GM12878 (cell line): ENCODE measurements around the gene ARID4B. TPM values are rescaled to one million over a fixed set of nuclear protein-coding genes. Genes with fewer than 3 reads are reported as not detected.

Experiments used
- CHD2 ChIP-seq: IDR thresholded peaks from 2 replicates; pipeline ENCODE4 v1.6.1; 2011; ENCODE audit warnings: low read depth, low read length, improper control_type of control experiment, borderline replicate concordance
- IKZF1 ChIP-seq: fragments of 450-650 bp; conservative IDR thresholded peaks from 2 replicates; pipeline ENCODE4 v1.6.1; 2017; ENCODE audit warnings: antibody characterized with exemption, mild to moderate bottlenecking
- SREBF2 ChIP-seq: IDR thresholded peaks from 2 replicates; pipeline ENCODE4 v1.6.1; 2012; ENCODE audit warnings: mild to moderate bottlenecking, low read length
- STAT1 ChIP-seq: fragments of 450-650 bp; conservative IDR thresholded peaks from 2 replicates; pipeline ENCODE4 v1.6.1; 2014; ENCODE audit warnings: antibody characterized with exemption, mild to moderate bottlenecking
- ZBTB40 ChIP-seq: fragments of 450-650 bp; IDR thresholded peaks from 2 replicates; pipeline ENCODE4 v1.6.1; 2016; ENCODE audit warnings: mild to moderate bottlenecking, moderate library complexity, borderline replicate concordance
- polyA plus RNA-seq, 11 experiments: library from polyadenylated mRNA; depleted of rRNA in 4 of 11; unstranded in 6 of 11; stranded (reverse) in 5 of 11; fragments of >200 nt; fragmentation: Nextera tagmentation in 4 of 11; fragmentation: Illumina TruSeq in 1 of 11; extraction: Ambion mirVana in 4 of 11; extraction: Trizol in 1 of 11; gene quantifications; 1 replicate in 1 of 11; 2 replicates in 10 of 11; pipeline versions ENCODE4 v1.2.1 to v1.2.3, GENCODE V29; 2011 to 2016; ENCODE audit warnings: inconsistent platforms in 2 of 11, missing spikeins in 2 of 11, low read depth in 1 of 11
- total RNA-seq, 4 experiments: library from RNA; depleted of rRNA in 3 of 4; stranded (reverse); fragments of >200 nt in 3 of 4; fragmentation: Illumina TruSeq in 1 of 4; extraction: Trizol in 1 of 4; gene quantifications; 2 replicates each; pipeline versions ENCODE4 v1.2.1 to v1.2.3, GENCODE V29; 2013 to 2021
- TF ChIP-seq, protein P1 (sequence below): IDR thresholded peaks from 2 replicates; pipeline ENCODE4 v1.6.1; 2012; ENCODE audit warnings: mild to moderate bottlenecking, low read depth, low read length

ARID4B gene
- total and polyA plus RNA-seq, 10 of the 15 experiments (the other 5 are each of a cell fraction or from before 2014, with no cell fraction given): 13.6 to 39.1 (median 28.0) TPM

DNA sequence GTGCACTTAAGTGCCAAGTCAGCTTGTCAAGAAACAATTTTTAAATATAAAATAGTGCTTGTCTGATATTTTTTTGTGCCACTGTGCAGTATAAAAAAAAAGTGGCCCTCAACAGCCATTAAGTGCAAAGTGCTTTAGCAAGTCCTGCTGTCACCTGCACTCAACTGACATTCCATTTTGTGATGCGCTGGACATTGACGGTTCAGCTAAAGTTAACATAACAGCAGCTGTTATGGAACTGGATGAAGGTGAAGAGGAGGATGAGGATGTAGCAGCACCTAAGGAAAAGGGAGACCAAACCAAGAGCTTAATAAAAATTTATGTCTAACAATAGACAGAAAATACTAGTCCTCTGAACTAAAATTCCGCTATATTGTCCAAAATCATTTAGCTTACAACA lies 159.6 kb downstream of the ARID4B start (continued):
- TF ChIP-seq, protein P1, sequence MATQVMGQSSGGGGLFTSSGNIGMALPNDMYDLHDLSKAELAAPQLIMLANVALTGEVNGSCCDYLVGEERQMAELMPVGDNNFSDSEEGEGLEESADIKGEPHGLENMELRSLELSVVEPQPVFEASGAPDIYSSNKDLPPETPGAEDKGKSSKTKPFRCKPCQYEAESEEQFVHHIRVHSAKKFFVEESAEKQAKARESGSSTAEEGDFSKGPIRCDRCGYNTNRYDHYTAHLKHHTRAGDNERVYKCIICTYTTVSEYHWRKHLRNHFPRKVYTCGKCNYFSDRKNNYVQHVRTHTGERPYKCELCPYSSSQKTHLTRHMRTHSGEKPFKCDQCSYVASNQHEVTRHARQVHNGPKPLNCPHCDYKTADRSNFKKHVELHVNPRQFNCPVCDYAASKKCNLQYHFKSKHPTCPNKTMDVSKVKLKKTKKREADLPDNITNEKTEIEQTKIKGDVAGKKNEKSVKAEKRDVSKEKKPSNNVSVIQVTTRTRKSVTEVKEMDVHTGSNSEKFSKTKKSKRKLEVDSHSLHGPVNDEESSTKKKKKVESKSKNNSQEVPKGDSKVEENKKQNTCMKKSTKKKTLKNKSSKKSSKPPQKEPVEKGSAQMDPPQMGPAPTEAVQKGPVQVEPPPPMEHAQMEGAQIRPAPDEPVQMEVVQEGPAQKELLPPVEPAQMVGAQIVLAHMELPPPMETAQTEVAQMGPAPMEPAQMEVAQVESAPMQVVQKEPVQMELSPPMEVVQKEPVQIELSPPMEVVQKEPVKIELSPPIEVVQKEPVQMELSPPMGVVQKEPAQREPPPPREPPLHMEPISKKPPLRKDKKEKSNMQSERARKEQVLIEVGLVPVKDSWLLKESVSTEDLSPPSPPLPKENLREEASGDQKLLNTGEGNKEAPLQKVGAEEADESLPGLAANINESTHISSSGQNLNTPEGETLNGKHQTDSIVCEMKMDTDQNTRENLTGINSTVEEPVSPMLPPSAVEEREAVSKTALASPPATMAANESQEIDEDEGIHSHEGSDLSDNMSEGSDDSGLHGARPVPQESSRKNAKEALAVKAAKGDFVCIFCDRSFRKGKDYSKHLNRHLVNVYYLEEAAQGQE: no peak
- TF ChIP-seq SREBF2 (no peak), CHD2 (no peak), ZBTB40 (no peak), IKZF1 (no peak), STAT1 (no peak)
